WTC11 (cell line): ENCODE results near the gene PTPRU. TPM values are rescaled to one million over a fixed set of nuclear protein-coding genes. Genes with fewer than 3 reads are reported as not detected.

Source experiments
- ATAC-seq: fragments of 200-7000 bp; cut with Tn5 transposase; 2 replicates; pipeline ENCODE4 v1.10.0; 2021; ENCODE audit warnings: mild to moderate bottlenecking, moderate library complexity
- CTCF ChIA-PET: fragments of 300-600 bp; sonication (Branson Sonifier 250); formaldehyde crosslinking; loops from one replicate; lab custom pipeline; 2021; ENCODE audit warnings: antibody characterized with exemption; lab: Charles Lee
- POLR2A ChIA-PET: fragments of 350-600 bp; sonication (Branson Sonifier 250); formaldehyde crosslinking; loops from one replicate; lab custom pipeline; 2021; ENCODE audit warnings: antibody characterized with exemption; lab: Charles Lee
- DNase-seq: peaks from one replicate; pipeline ENCODE4 v3.0.0; 2021; ENCODE audit warnings: low spot score
- H3K27ac Mint-ChIP-seq: 2 replicates; pipeline ENCODE4 v1.8.0; 2021; ENCODE audit warnings: mixed read lengths
- H3K27me3 Mint-ChIP-seq: 2 replicates; pipeline ENCODE4 v1.8.0; 2021; ENCODE audit warnings: low read depth, mild to moderate bottlenecking, moderate library complexity, mixed read lengths
- H3K36me3 Mint-ChIP-seq: 2 replicates; pipeline ENCODE4 v1.8.0; 2021; ENCODE audit warnings: mixed read lengths
- H3K4me1 Mint-ChIP-seq: 2 replicates; pipeline ENCODE4 v1.8.0; 2022; ENCODE audit warnings: mixed read lengths
- H3K4me3 Mint-ChIP-seq: 2 replicates; pipeline ENCODE4 v1.8.0; 2021; ENCODE audit warnings: mild to moderate bottlenecking, moderate library complexity, mixed read lengths
- H3K9me3 Mint-ChIP-seq: 2 replicates; pipeline ENCODE4 v1.8.0; 2021; ENCODE audit warnings: mixed read lengths
- AR ChIP-seq: fragments of 250-450 bp; sonication (Bioruptor Pico); IDR thresholded peaks from 2 replicates; pipeline ENCODE4 v1.9.0; 2021; ENCODE audit warnings: mild to moderate bottlenecking
- CBFB ChIP-seq: sonication (generic); formaldehyde crosslinking; IDR thresholded peaks from 2 replicates; pipeline ENCODE4 v1.8.1; 2022; ENCODE audit warnings: mild to moderate bottlenecking, low read depth, missing genetic modification reagents
- CDX4 ChIP-seq: fragments of 250-450 bp; sonication (Bioruptor Pico); IDR thresholded peaks from 2 replicates; pipeline ENCODE4 v1.9.0; 2021; ENCODE audit warnings: moderate library complexity, mild to moderate bottlenecking, inconsistent platforms, borderline replicate concordance
- ETV6 ChIP-seq: sonication (generic); formaldehyde crosslinking; IDR thresholded peaks from 2 replicates; pipeline ENCODE4 v1.8.1; 2022; ENCODE audit warnings: mild to moderate bottlenecking, missing genetic modification reagents
- GABPB1 ChIP-seq: sonication (generic); formaldehyde crosslinking; IDR thresholded peaks from 2 replicates; pipeline ENCODE4 v1.8.1; 2023; ENCODE audit warnings: mild to moderate bottlenecking, missing genetic modification reagents
- JUN ChIP-seq: sonication (generic); formaldehyde crosslinking; IDR thresholded peaks from 2 replicates; pipeline ENCODE4 v1.8.0; 2023; ENCODE audit warnings: mild to moderate bottlenecking, missing genetic modification reagents
- KAT7 ChIP-seq: sonication (generic); formaldehyde crosslinking; IDR thresholded peaks from 2 replicates; pipeline ENCODE4 v1.8.1; 2023; ENCODE audit warnings: missing genetic modification reagents, mild to moderate bottlenecking, borderline replicate concordance
- MAX ChIP-seq: sonication (generic); formaldehyde crosslinking; IDR thresholded peaks from 2 replicates; pipeline ENCODE4 v1.8.0; 2022; ENCODE audit warnings: mild to moderate bottlenecking, missing genetic modification reagents
- NFATC4 ChIP-seq: fragments of 250-450 bp; sonication (Bioruptor Pico); IDR thresholded peaks from 2 replicates; pipeline ENCODE4 v1.9.0; 2021; ENCODE audit warnings: mild to moderate bottlenecking
- NR2C2 ChIP-seq: sonication (generic); formaldehyde crosslinking; IDR thresholded peaks from 2 replicates; pipeline ENCODE4 v1.8.0; 2022; ENCODE audit warnings: mild to moderate bottlenecking, missing genetic modification reagents
- NR3C1 ChIP-seq: sonication (generic); formaldehyde crosslinking; conservative IDR thresholded peaks from 2 replicates; pipeline ENCODE4 v1.8.1; 2023; ENCODE audit warnings: low read depth, mild to moderate bottlenecking, missing genetic modification reagents
- PRDM15 ChIP-seq: sonication (generic); formaldehyde crosslinking; IDR thresholded peaks from 2 replicates; pipeline ENCODE4 v1.8.0; 2022; ENCODE audit warnings: missing genetic modification reagents
- SMAD4 ChIP-seq: sonication (generic); formaldehyde crosslinking; IDR thresholded peaks from 2 replicates; pipeline ENCODE4 v1.8.0; 2022; ENCODE audit warnings: mild to moderate bottlenecking, missing genetic modification reagents
- TEAD4 ChIP-seq: sonication (generic); formaldehyde crosslinking; IDR thresholded peaks from 2 replicates; pipeline ENCODE4 v1.8.0; 2022; ENCODE audit warnings: mild to moderate bottlenecking, missing genetic modification reagents
- TP53 ChIP-seq: sonication (generic); formaldehyde crosslinking; IDR thresholded peaks from 2 replicates; pipeline ENCODE4 v1.8.1; 2023; ENCODE audit warnings: mild to moderate bottlenecking, missing genetic modification reagents
- USF1 ChIP-seq: sonication (generic); formaldehyde crosslinking; IDR thresholded peaks from 2 replicates; pipeline ENCODE4 v1.8.0; 2022; ENCODE audit warnings: mild to moderate bottlenecking, missing genetic modification reagents
- ZNF532 ChIP-seq: fragments of 250-450 bp; sonication (Bioruptor Pico); IDR thresholded peaks from 2 replicates; pipeline ENCODE4 v1.9.0; 2021; ENCODE audit warnings: mild to moderate bottlenecking, borderline replicate concordance
- ZNF671 ChIP-seq: fragments of 250-450 bp; sonication (Bioruptor Pico); IDR thresholded peaks from 2 replicates; pipeline ENCODE4 v1.8.0; 2021; ENCODE audit warnings: mild to moderate bottlenecking
- total RNA-seq: library from RNA; stranded (reverse); gene quantifications from 3 replicates; pipeline ENCODE4 v1.2.3, GENCODE V29; 2021

The PTPRU gene
- total RNA-seq, 1 experiment from 2014 or later, result 75.4 TPM

- Mint-ChIP-seq H3K4me3 (no peak overlapping the region), H3K9me3 (no peaks in the 10 kb centered on the region), H3K4me1 (peaks cover 4% of the 10 kb centered on the region), H3K36me3 (peaks cover 16% of the 10 kb centered on the region; the same call in 1 of the 2 replicates), H3K27me3 (no peaks in the 10 kb centered on the region), H3K27ac (no peak overlapping the region)
- ChIA-PET CTCF (interaction anchor here (1.2 kb wide), 1 partner anchor 49 kb away, joined by 4 read pairs; no protein-coding TSS in a partner anchor), POLR2A (no interaction called here)
- TF ChIP-seq NR3C1 (no peak), KAT7 (CRISPR knock-in tag) (no peak), CDX4 (CRISPR knock-in tag) (no peak), NFATC4 (CRISPR knock-in tag) (no peak), TEAD4 (no peak), AR (CRISPR knock-in tag) (no peak), MAX (CRISPR knock-in tag) (no peak), NR2C2 (CRISPR knock-in tag) (no peak), USF1 (CRISPR knock-in tag) (no peak), ZNF671 (CRISPR knock-in tag) (no peak), JUN (CRISPR knock-in tag) (no peak), GABPB1 (CRISPR knock-in tag) (no peak), TP53 (CRISPR knock-in tag) (no peak), PRDM15 (CRISPR knock-in tag) (no peak), SMAD4 (CRISPR knock-in tag) (no peak), ZNF532 (CRISPR knock-in tag) (no peak), CBFB (no peak), ETV6 (no peak)
- no peak for ATAC-seq
- DNase-seq, result no peak
Measured at GRCh38 chr1:29292344-29292743, 56.0 kb downstream of the PTPRU start.
